CD4-positive, alpha-beta T cell treated with Interleukin-10 for 1 hour (primary cell): ENCODE measurements around the gene SKIC8.
"Not testable (repeated sequence)": the region's sequence is repeated elsewhere in the genome, so short reads cannot be mapped to it uniquely, and the experiment has no call there.

ENCODE experiments used
- DNase-seq: peaks from one replicate; pipeline ENCODE4 v3.0.0-alpha.2; 2020

Gene SKIC8

DNA sequence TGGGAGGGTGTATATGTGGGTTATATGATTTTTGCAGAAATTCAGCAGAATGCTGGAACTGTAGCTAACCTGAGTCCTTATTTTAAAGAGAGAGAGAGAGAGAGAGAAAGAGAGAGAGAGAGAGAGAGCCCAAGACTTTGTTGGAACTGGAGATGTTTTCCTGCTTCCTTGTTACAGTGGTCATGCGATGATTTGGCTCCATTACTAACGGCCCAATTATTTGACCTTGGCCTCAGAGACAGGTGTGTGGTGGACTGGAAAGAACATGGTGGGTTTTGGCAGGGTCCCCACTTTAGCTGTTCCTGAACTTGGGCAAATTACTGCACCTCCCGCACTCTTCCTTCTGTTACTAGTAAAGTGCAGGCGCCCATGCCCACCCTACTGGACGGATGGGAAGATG, 50.3 kb downstream of the SKIC8 start:
- DNase-seq, result no peak

DNA sequence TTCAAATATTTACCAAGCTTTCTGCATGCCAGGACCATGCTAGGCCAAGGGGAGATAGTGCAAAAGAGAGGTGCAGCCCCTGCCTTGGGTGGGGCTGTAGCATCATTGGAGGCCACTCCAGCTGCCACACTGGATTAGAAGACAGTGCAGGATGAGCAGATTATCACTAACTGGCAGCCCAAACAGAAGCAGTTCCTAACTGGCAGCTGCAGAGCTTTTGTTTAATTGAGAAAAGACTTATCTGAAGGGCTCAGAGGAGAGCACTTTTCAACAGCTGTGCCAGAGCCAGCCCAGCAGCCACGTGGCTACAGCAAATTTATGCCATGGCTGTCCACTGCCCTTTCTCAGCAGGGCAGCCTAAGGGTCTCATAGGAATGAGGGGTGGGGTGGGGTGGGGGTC, 51.5 kb downstream of the SKIC8 start:
- no peak for DNase-seq

DNA sequence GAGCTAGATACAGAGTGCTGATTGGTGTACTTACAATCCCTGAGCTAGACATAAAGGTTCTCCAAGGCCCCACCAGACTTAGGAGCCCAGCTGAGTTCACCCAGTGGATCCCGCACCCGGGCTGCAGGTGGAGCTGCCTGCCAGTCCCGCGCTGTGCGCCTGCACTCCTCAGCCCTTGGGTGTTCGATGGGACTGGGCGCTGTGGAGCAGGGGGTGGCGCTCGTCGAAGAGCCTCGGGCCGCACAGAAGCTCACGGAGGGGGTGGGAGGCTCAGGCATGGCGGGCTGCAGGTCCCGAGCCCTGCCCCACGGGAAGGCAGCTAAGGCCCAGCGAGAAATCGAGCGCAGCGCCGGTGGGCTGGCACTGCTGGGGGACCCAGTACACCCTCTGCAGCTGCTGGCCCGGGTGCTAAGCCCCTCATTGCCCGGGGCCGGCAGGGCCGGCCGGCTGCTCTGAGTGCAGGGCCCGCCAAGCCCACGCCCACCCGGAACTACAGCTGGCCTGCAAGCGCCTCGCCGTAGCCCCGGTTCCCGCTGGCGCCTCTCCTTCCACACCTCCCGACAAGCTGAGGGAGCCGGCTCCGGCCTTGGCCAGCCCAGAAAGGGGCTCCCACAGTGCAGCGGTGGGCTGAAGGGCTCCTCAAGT, 53.3 kb downstream of the SKIC8 start:
- DNase-seq, result not testable (repeated sequence)

GRCh38 chr15:78245392-78245791, 54.0 kb downstream of the SKIC8 start:
- not testable (repeated sequence) for DNase-seq

DNA sequence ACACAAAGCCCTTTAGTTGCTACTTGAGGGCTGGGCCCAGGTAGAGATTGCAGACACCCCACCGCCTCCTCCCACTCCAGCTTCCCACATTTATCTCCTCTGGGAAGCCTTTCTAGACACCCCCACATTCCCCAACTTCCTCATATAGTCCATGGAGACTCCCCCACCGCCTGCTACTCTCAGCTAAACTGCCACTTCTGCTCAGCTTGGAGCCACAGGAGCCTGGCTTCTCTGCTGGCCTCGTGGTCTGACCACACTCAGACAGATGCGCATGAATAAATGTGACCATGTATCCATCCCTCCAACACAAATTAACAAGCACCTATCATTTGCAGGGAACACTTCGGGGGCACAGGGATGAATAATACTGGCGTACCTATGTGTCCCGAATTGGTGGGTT, 54.5 kb downstream of the SKIC8 start:
- no peak for DNase-seq

- no peak for DNase-seq
Measured at GRCh38 chr15:78244101-78244500, 55.3 kb downstream of the SKIC8 start.

GRCh38 chr15:78243491-78243941, 55.9 kb downstream of the SKIC8 start:
- no peak for DNase-seq

GRCh38 chr15:78243058-78243457, 56.4 kb downstream of the SKIC8 start:
- DNase-seq, result no peak

DNA sequence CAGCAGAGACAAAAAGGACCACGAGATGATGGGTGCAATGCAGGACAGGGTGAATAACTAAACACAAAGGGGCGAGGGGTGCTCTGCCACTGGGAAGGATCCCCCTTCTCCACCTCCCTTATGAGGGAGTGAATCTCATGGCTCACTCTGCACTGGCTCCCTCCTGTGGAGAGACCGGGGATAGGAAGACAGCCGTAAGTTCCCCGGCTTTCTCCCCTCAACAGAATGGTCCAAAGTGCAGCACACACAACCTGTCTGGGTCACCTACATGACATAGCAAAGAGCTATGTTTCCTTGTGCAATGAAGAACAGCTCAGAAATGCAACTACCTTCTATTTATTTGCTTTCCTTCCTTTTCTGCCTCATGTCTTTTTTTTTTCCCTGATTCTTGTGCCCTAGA, 57.3 kb downstream of the SKIC8 start:
- no peak for DNase-seq

DNA sequence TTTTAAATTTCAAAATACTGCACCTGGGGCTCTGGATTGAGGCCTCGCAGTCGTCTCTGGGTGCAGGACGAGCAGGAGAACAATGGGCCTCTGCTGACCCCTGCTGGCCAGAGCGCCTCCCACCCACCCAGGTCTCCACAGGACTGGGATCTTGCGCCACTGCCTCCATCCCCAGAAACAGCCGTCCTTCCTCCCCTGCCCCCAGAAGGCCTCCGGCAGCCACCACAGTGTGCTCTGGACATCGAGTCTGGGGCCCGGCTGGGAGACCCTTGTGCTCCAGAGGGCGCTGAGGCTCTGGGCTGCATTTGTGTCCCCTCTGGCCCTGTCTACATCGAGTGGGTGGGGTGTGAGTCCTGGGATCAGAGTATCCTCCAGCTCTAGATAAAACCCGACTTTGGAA, 58.4 kb downstream of the SKIC8 start:
- peak; percentile 80 for DNase-seq

GRCh38 chr15:78239811-78240210, 59.6 kb downstream of the SKIC8 start:
- no peak for DNase-seq

DNA sequence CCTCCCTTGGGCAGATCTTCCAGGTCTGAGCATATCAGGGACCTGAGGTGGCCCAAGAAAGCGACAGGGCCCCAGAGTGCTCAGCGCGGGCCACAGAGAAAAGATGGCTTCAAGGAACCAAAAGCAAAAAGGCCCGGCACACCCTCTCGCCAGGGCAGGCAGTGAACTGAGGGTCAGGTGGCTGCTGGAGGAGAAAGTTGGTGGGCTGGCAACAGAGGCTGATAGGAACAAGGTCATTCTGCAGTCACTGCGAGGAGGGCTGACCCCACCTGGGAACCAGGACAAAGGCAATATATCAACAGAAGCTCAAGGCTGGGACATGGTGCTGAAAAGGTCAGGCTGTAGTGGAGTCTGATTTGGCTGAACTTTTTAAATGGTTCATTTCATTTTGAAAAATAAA, 62.3 kb downstream of the SKIC8 start:
- DNase-seq, result no peak

- DNase-seq, result no peak
Measured at GRCh38 chr15:78236491-78236890, 62.9 kb downstream of the SKIC8 start.

DNA sequence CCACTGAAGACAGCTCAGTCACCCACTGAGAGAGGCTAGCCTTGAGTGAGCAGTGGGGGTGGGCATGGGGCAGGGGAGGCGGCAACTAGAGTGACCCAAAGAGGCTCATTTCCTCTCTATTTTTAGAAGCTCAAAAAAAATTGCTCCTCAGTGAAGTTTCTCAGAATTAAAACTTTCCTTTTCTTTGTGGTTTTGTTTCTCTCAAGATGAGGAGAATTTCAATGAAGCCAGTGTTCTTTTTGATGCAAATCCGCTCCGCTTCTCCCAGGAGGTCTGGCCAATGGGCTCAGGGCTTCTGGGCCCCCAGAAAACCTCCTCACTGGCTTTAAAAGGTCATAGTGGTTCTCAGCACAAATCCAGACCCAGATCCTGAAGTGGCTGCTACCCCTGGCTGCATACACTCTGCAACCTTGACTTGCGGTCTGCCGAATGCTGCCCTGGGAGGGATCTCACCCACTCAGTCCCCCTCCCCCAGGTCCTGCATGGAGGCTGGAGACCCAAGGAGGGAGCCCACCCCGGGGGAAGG, 64.8 kb downstream of the SKIC8 start, which contains the start of gene ACSBG1:
ACSBG1 (minus strand) TSS at position 51 of the 526 bp plus-strand sequence. CDS start 64 bp downstream, outside the sequence.
- DNase-seq, result no peak

DNA sequence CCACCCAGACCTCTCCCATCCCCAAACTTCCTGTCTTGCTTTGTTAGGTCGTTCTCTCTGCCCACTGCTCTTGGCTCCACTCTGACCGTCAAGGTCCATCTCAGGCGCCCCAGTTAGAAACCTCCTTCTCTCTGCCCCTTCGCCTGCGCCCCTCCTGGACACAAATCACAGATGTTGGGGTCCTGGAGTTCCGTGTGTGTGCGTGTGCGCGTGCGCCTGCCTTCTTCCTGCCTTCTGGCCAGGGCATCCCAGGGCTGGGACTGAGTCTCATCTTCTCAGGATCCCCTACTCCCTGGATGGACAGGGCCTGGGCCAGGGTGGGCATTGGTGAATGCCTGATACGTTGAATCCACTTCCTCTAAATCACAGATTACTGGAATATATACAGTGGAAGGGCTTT, 65.9 kb downstream of the SKIC8 start:
- no peak for DNase-seq
